ENCODE data around the gene CMPK2.

Gene CMPK2

GRCh38 chr2:6841537-6842287 lies 24.0 kb downstream of the CMPK2 start:
- DNase-seq = no peak

GRCh38 chr2:6838673-6839319 lies 26.9 kb downstream of the CMPK2 start:
- no peak for DNase-seq

GRCh38 chr2:6835467-6835866 lies 30.2 kb downstream of the CMPK2 start:
- DNase-seq = no peak

GRCh38 chr2:6834163-6834562 lies 31.5 kb downstream of the CMPK2 start:
- no peak for DNase-seq

- no peak for DNase-seq
These were observed 32.5 kb downstream of the CMPK2 start for GRCh38 chr2:6833300-6833604.

GRCh38 chr2:6832596-6833299 lies 33.0 kb downstream of the CMPK2 start:
- no peak for DNase-seq

- no peak for DNase-seq
These were observed 34.5 kb downstream of the CMPK2 start for GRCh38 chr2:6831229-6831628.

- DNase-seq = peak; percentile 93
These were observed 37.5 kb downstream of the CMPK2 start for GRCh38 chr2:6828299-6828584.

- DNase-seq = peak; percentile 38
These were observed 38.0 kb downstream of the CMPK2 start for GRCh38 chr2:6827566-6828298.

GRCh38 chr2:6826081-6826913 lies 39.4 kb downstream of the CMPK2 start:
- peak; percentile 31 for DNase-seq

GRCh38 chr2:6824962-6825361 lies 40.7 kb downstream of the CMPK2 start:
- no peak for DNase-seq

- no peak for DNase-seq
These were observed 42.6 kb downstream of the CMPK2 start for GRCh38 chr2:6823111-6823510.

GRCh38 chr2:6822406-6822805 lies 43.3 kb downstream of the CMPK2 start:
- DNase-seq = no peak

GRCh38 chr2:6820903-6821584 lies 44.7 kb downstream of the CMPK2 start:
- no peak for DNase-seq

- no peak for DNase-seq
These were observed 45.5 kb downstream of the CMPK2 start for GRCh38 chr2:6820236-6820635.

- no peak for DNase-seq
These were observed 46.0 kb downstream of the CMPK2 start for GRCh38 chr2:6819668-6820067.

- DNase-seq = no peak
These were observed 47.7 kb downstream of the CMPK2 start for GRCh38 chr2:6818012-6818411.

GRCh38 chr2:6814869-6815268 lies 50.8 kb downstream of the CMPK2 start:
- DNase-seq = no peak

GRCh38 chr2:6814312-6814711 lies 51.4 kb downstream of the CMPK2 start:
- no peak for DNase-seq

GRCh38 chr2:6813573-6813972 lies 52.1 kb downstream of the CMPK2 start:
- no peak for DNase-seq

- no peak for DNase-seq
These were observed 52.7 kb downstream of the CMPK2 start for GRCh38 chr2:6812857-6813530.

GRCh38 chr2:6810961-6811360 lies 54.7 kb downstream of the CMPK2 start:
- DNase-seq = no peak

Data from NCI-H1694 treated with DMSO at 0.1 percent for 48 hours (cell line).